Measurements from ENCODE around the gene TTLL7. TPM values are rescaled to one million over a fixed set of nuclear protein-coding genes. Genes with fewer than 3 reads are reported as not detected.
"Not testable (repeated sequence)": the region's sequence is repeated elsewhere in the genome, so short reads cannot be mapped to it uniquely, and the experiment has no call there.

The TTLL7 gene
- total RNA-seq, 2 donors from 2014 or later, result 2.8 to 10.3 TPM

GRCh38 chr1:83997631-83998030 is 1.3 kb downstream of the TTLL7 start:
- ATAC-seq (no peak), DNase-seq (no peak)
- intact Hi-C loops (cut with DNase I, micrococcal nuclease), result no loop called here

GRCh38 chr1:83996621-83997020 is 2.3 kb downstream of the TTLL7 start:
- no peak for ATAC-seq
- intact Hi-C loops (cut with DNase I, micrococcal nuclease), result no loop called here
- DNase-seq, result no peak

GRCh38 chr1:83996191-83996590 is 2.7 kb downstream of the TTLL7 start:
- ATAC-seq (no peak), DNase-seq (no peak)
- intact Hi-C loops (cut with DNase I, micrococcal nuclease), result no loop called here

- no peak for DNase-seq
- ATAC-seq, result no peak
- intact Hi-C loops (cut with DNase I, micrococcal nuclease), result no loop called here
Observed at GRCh38 chr1:83995649-83996048, 3.3 kb downstream of the TTLL7 start.

GRCh38 chr1:83994111-83994510 is 4.8 kb downstream of the TTLL7 start:
- intact Hi-C loops (cut with DNase I, micrococcal nuclease), result no loop called here
- DNase-seq (no peak), ATAC-seq (no peak)

GRCh38 chr1:83990734-83991133 is 8.2 kb downstream of the TTLL7 start:
- intact Hi-C loops (cut with DNase I, micrococcal nuclease), result no loop called here
- no peak for ATAC-seq

GRCh38 chr1:83985048-83985447 is 13.9 kb downstream of the TTLL7 start:
- intact Hi-C loops (cut with DNase I, micrococcal nuclease), result no loop called here
- ATAC-seq (peak; percentile 33), DNase-seq (no peak)

More at GRCh38 chr1:83990734-83991133, 8.2 kb downstream of the TTLL7 start:
- DNase-seq, result no peak

- ATAC-seq; DNase-seq; intact Hi-C loops (cut with DNase I, micrococcal nuclease): not testable (repeated sequence)
Observed at GRCh38 chr1:83983918-83984317, 15.0 kb downstream of the TTLL7 start.

- DNase-seq, result no peak
- intact Hi-C loops (cut with DNase I, micrococcal nuclease), result no loop called here
- ATAC-seq, result no peak
Observed at GRCh38 chr1:83978056-83978455, 20.9 kb downstream of the TTLL7 start.

GRCh38 chr1:83976920-83977319 is 22.0 kb downstream of the TTLL7 start:
- no peak for DNase-seq
- ATAC-seq, result no peak
- intact Hi-C loops (cut with DNase I, micrococcal nuclease), result no loop called here

- no peak for ATAC-seq
- no peak for DNase-seq
- intact Hi-C loops (cut with DNase I, micrococcal nuclease), result no loop called here
Observed at GRCh38 chr1:83970802-83971201, 28.1 kb downstream of the TTLL7 start.

- ATAC-seq, result no peak
- intact Hi-C loops (cut with DNase I, micrococcal nuclease), result no loop called here
- no peak for DNase-seq
Observed at GRCh38 chr1:83970114-83970513, 28.8 kb downstream of the TTLL7 start.

GRCh38 chr1:83967336-83967735 is 31.6 kb downstream of the TTLL7 start:
- no peak for ATAC-seq
- intact Hi-C loops (cut with DNase I, micrococcal nuclease), result no loop called here

GRCh38 chr1:83964153-83964552 is 34.8 kb downstream of the TTLL7 start:
- DNase-seq (no peak), ATAC-seq (no peak)
- intact Hi-C loops (cut with DNase I, micrococcal nuclease), result no loop called here

More at GRCh38 chr1:83967336-83967735, 31.6 kb downstream of the TTLL7 start:
- DNase-seq, result no peak

- intact Hi-C loops (cut with DNase I, micrococcal nuclease), result no loop called here
- ATAC-seq (no peak), DNase-seq (no peak)
Observed at GRCh38 chr1:83961571-83962295, 37.2 kb downstream of the TTLL7 start.

GRCh38 chr1:83960669-83961277 is 38.2 kb downstream of the TTLL7 start:
- intact Hi-C loops (cut with DNase I, micrococcal nuclease), result no loop called here
- no peak for ATAC-seq
- no peak for DNase-seq

- intact Hi-C loops (cut with DNase I, micrococcal nuclease), result no loop called here
- no peak for DNase-seq
- no peak for ATAC-seq
Observed at GRCh38 chr1:83959824-83960498, 39.0 kb downstream of the TTLL7 start.

- DNase-seq (no peak), ATAC-seq (no peak)
- intact Hi-C loops (cut with DNase I, micrococcal nuclease), result no loop called here
Observed at GRCh38 chr1:83958704-83959103, 40.2 kb downstream of the TTLL7 start.

- intact Hi-C loops (cut with DNase I, micrococcal nuclease), result no loop called here
- ATAC-seq, result no peak
- DNase-seq, result no peak
Observed at GRCh38 chr1:83954166-83954823, 44.6 kb downstream of the TTLL7 start.
